Hepatocyte (in vitro differentiated cells): ENCODE results near the gene RTN4RL2. TPM values are rescaled to one million over a fixed set of nuclear protein-coding genes. Genes with fewer than 3 reads are reported as not detected.

ENCODE experiments used
- DNase-seq: peaks from one replicate; pipeline ENCODE4 v3.0.0-alpha.2; 2016; ENCODE audit warnings: low spot score
- H2AFZ ChIP-seq: fragments of 200-600 bp; sonication (generic); 2 replicates; pipeline ENCODE4 v1.6.0; 2016; ENCODE audit warnings: antibody characterized with exemption, mild to moderate bottlenecking
- H3K27ac ChIP-seq: fragments of 200-600 bp; sonication (generic); 2 replicates; pipeline ENCODE4 v1.5.1; 2016; ENCODE audit warnings: mild to moderate bottlenecking
- H3K27me3 ChIP-seq: fragments of 200-600 bp; sonication (generic); 2 replicates; pipeline ENCODE4 v1.6.1; 2016
- H3K36me3 ChIP-seq: fragments of 200-600 bp; sonication (generic); replicated peaks from 2 replicates; pipeline ENCODE4 v1.5.1; 2016; ENCODE audit warnings: low read depth; ENCODE audit not compliant: insufficient read depth
- H3K4me1 ChIP-seq: fragments of 200-600 bp; sonication (generic); 2 replicates; pipeline ENCODE4 v1.5.1; 2016; ENCODE audit warnings: mild to moderate bottlenecking, moderate library complexity; ENCODE audit not compliant: insufficient read depth
- H3K4me2 ChIP-seq: fragments of 200-600 bp; sonication (generic); 2 replicates; pipeline ENCODE4 v1.6.0; 2016
- H3K4me3 ChIP-seq: fragments of 200-600 bp; sonication (generic); 2 replicates; pipeline ENCODE4 v1.5.1; 2016; ENCODE audit warnings: mild to moderate bottlenecking
- H3K79me2 ChIP-seq: fragments of 200-600 bp; sonication (generic); 2 replicates; pipeline ENCODE4 v1.6.0; 2017; ENCODE audit warnings: mild to moderate bottlenecking
- H3K9me2 ChIP-seq: fragments of 200-600 bp; sonication (generic); replicated peaks from 2 replicates; pipeline ENCODE4 v1.6.0; 2017; ENCODE audit warnings: mild to moderate bottlenecking; ENCODE audit not compliant: insufficient read depth
- H3K9me3 ChIP-seq: fragments of 200-600 bp; sonication (generic); 2 replicates; pipeline ENCODE4 v1.5.1; 2016; ENCODE audit warnings: low read depth, mild to moderate bottlenecking
- H4K20me1 ChIP-seq: fragments of 200-600 bp; sonication (generic); 2 replicates; pipeline ENCODE4 v1.6.0; 2016; ENCODE audit warnings: mild to moderate bottlenecking; ENCODE audit not compliant: insufficient read depth, poor library complexity, severe bottlenecking
- EZH2 ChIP-seq: fragments of 200-600 bp; sonication (generic); IDR thresholded peaks from 2 replicates; pipeline ENCODE4 v1.6.1; 2016; ENCODE audit warnings: antibody characterized with exemption, mild to moderate bottlenecking, borderline replicate concordance
- EZH2phosphoT487 ChIP-seq: fragments of 200-600 bp; sonication (generic); IDR thresholded peaks from one replicate; pipeline ENCODE4 v1.6.1; 2018; ENCODE audit warnings: antibody characterized with exemption, mild to moderate bottlenecking, low read depth, moderate library complexity; ENCODE audit not compliant: unreplicated experiment, severe bottlenecking
- WGBS: methylation state at CpG from one replicate; pipeline ENCODE4 v1.1.6; 2016; ENCODE audit warnings: low lambda C conversion rate; ENCODE audit errors: missing lambda C conversion rate; 5-methylcytosine and 5-hydroxymethylcytosine counted together
- polyA plus RNA-seq: library from polyadenylated mRNA; unstranded; fragments of >200 nt; fragmentation: Nextera tagmentation; extraction: Ambion mirVana; gene quantifications from 2 replicates; pipeline ENCODE4 v1.2.1, GENCODE V29; 2016
- total RNA-seq: library from RNA; depleted of rRNA; stranded (reverse); fragments of >200 nt; gene quantifications from 2 replicates; pipeline ENCODE4 v1.2.3, GENCODE V29; 2014
- TF ChIP-seq, protein P1 (sequence below): fragments of 200-600 bp; sonication (generic); IDR thresholded peaks from 2 replicates; pipeline ENCODE4 v1.5.1; 2016; ENCODE audit warnings: antibody characterized with exemption, mild to moderate bottlenecking; ENCODE audit not compliant: poor library complexity

RTN4RL2 gene
- 1.4 and 2.4 TPM in 2 replicates for total RNA-seq
- polyA plus RNA-seq: 5.8 and 10.6 TPM in 2 replicates

- Histone ChIP-seq H3K4me3 (peak within 1 kb of the TSS; percentile 26), H2AFZ (no peak within 1 kb of the TSS), H3K9me2 (no peaks in the 10 kb centered on the region), H3K4me1 (peaks cover 23% of the 10 kb centered on the region), H3K4me2 (peak within 1 kb of the TSS; percentile 90), H3K27me3 (peaks cover 76% of the 10 kb centered on the region), H4K20me1 (no peaks in the 10 kb centered on the region), H3K36me3 (no peaks in the 10 kb centered on the region), H3K27ac (no peak within 1 kb of the TSS), H3K79me2 (no peaks in the 10 kb centered on the region), H3K9me3 (no peaks in the 10 kb centered on the region)
- TF ChIP-seq EZH2: no peak
- no peak for TF ChIP-seq EZH2phosphoT487
- TF ChIP-seq, protein P1, sequence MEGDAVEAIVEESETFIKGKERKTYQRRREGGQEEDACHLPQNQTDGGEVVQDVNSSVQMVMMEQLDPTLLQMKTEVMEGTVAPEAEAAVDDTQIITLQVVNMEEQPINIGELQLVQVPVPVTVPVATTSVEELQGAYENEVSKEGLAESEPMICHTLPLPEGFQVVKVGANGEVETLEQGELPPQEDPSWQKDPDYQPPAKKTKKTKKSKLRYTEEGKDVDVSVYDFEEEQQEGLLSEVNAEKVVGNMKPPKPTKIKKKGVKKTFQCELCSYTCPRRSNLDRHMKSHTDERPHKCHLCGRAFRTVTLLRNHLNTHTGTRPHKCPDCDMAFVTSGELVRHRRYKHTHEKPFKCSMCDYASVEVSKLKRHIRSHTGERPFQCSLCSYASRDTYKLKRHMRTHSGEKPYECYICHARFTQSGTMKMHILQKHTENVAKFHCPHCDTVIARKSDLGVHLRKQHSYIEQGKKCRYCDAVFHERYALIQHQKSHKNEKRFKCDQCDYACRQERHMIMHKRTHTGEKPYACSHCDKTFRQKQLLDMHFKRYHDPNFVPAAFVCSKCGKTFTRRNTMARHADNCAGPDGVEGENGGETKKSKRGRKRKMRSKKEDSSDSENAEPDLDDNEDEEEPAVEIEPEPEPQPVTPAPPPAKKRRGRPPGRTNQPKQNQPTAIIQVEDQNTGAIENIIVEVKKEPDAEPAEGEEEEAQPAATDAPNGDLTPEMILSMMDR: no peak
- peak; percentile 75 for DNase-seq
- WGBS: under 1% methylated on average over 39 of the region's 66 CpGs
These were observed at the start of gene RTN4RL2 for GRCh38 chr11:57460022-57460757. TSS of gene RTN4RL2 (plus strand) at chr11:57460528. CDS start at chr11:57460866, 338 bp downstream.

DNA sequence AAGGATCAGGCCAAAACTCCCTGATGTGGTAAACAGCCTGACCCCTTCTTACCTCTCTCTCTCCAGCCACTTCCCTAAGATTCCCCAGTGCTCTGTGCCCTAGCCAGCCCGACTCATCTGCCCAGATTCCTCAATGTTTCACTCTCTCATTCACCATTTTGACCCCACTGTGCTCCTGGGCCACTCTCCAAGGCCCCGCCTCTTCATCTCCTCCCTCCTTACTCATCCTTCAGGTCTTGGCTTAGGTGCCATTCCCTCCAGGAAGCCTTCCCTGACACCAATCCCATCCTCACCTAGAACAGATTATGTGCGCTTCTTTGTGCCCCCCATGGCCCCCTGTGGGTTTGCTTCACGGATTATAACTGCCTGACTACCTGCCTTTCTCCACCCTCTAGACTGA is 46.6 kb upstream of the RTN4RL2 start:
- no peaks in the 10 kb centered on the region for H3K4me1 ChIP-seq
- no peaks in the 10 kb centered on the region for H3K36me3 ChIP-seq
- 90% methylated on average over 4 of the region's 4 CpGs for WGBS
- no peaks in the 10 kb centered on the region for H3K27me3 ChIP-seq
- no peaks in the 10 kb centered on the region for H4K20me1 ChIP-seq
- H3K9me2 ChIP-seq: no peaks in the 10 kb centered on the region
- no peak overlapping the region for H2AFZ ChIP-seq
- no peak for TF ChIP-seq EZH2
- TF ChIP-seq, protein P1: no peak
- no peak for TF ChIP-seq EZH2phosphoT487
- no peak for DNase-seq
- H3K4me3 ChIP-seq: no peak overlapping the region
- H3K4me2 ChIP-seq: no peak overlapping the region
- H3K79me2 ChIP-seq: no peaks in the 10 kb centered on the region
- H3K27ac ChIP-seq: no peak overlapping the region
- no peaks in the 10 kb centered on the region for H3K9me3 ChIP-seq

DNA sequence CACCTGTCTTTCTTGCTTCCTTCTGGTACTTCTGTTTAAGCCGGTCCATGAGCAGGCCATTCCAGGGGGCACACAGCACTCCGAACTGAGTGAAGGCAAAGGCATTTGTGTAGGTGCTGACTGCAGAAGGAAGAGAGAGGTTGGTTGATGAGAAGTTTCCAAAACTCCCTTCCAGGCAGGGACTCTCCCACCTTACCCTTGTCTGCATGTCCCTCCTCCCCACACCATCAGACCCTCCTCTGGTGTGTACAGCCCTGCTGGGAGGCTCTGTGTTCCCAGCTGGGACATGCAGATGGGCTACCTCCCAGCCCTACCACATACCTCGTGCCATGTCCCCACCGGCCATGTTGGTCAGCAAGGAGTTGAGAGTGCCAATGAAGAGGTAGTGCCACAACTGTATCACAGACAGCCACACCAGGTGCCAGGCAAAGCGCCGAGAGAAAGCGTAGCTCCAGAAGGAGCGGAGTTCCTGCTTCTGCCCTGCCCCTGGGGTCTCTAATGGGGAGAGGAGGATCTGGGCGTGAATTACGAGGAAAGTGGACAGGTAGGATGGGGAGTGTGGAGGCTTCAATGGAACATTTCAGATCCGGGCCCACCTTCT is 45.6 kb upstream of the RTN4RL2 start:
- no peak overlapping the region for H3K4me2 ChIP-seq
- no peak for TF ChIP-seq EZH2
- TF ChIP-seq, protein P1: no peak
- TF ChIP-seq EZH2phosphoT487: no peak
- H3K27me3 ChIP-seq: no peaks in the 10 kb centered on the region
- H3K36me3 ChIP-seq: no peaks in the 10 kb centered on the region
- H3K9me2 ChIP-seq: no peaks in the 10 kb centered on the region
- 96% methylated on average over 11 of the region's 11 CpGs for WGBS
- H3K9me3 ChIP-seq: no peaks in the 10 kb centered on the region
- H3K4me1 ChIP-seq: no peaks in the 10 kb centered on the region
- no peak overlapping the region for H2AFZ ChIP-seq
- no peak for DNase-seq
- H4K20me1 ChIP-seq: no peaks in the 10 kb centered on the region
- no peak overlapping the region for H3K4me3 ChIP-seq
- H3K27ac ChIP-seq: no peak overlapping the region
- no peaks in the 10 kb centered on the region for H3K79me2 ChIP-seq
